ENCODE data around the gene PATL2.
"Not testable (repeated sequence)": the region's sequence is repeated elsewhere in the genome, so short reads cannot be mapped to it uniquely, and the experiment has no call there.

The PATL2 gene

DNA sequence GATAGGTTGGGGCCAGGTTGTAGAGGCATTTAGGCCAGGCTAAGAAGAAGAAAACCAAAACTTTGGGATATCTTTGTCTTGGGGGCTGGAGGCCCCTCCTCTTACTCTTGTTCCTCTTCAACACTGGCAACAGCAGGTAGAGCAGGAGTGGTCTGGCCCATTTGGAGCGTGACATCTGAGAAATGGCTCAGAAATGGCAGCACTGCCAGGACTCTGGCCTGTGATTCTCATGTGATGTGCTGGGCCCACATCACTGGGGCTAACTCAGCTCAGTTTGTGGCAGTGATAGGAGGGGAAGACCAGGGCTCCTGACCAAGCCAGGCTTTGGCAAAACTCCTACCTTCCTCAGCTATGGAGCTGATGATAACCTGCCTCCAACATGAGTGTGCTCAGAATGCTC, 18.5 kb downstream of the PATL2 start:
- no peak for DNase-seq (ENCODE audit: low read depth, low spot score)

DNA sequence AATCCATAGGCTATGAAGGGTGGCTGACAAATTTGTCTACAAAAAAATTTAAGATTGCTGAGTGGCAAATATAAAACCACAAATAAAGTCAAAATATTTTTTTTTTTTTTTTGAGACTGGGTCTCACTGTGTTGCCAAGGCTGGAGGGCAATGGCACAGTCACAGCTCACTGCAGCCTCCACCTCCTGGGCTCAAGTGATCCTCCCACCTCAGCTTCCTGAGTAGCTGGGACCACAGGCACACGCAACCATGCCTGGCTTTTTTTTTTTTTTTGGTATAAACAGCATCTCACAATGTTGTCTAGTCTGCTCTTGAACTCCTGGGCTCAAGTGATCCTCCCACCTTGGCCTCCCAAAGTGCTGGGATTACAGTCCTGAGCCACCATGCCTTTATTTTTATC, 20.9 kb downstream of the PATL2 start:
- not testable (repeated sequence) for DNase-seq (ENCODE audit: low read depth, low spot score)

DNA sequence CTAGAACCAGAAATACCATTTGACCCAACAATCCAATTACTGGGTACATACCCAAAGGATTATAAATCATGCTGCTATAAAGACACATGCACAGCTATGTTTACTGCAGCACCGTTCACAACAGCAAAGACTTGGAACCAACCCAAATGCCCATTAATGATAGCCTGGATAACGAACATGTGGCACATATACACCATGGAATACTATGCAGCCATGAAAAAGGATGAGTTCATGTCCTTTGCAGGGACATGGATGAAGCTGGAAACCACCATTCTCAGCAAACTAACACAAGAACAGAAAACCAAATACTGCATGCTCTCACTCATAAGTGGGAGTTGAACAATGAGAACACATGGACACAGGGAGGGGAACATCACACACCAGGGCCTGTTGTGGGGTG, 21.8 kb downstream of the PATL2 start:
- not testable (repeated sequence) for DNase-seq (ENCODE audit: low read depth, low spot score)

DNA sequence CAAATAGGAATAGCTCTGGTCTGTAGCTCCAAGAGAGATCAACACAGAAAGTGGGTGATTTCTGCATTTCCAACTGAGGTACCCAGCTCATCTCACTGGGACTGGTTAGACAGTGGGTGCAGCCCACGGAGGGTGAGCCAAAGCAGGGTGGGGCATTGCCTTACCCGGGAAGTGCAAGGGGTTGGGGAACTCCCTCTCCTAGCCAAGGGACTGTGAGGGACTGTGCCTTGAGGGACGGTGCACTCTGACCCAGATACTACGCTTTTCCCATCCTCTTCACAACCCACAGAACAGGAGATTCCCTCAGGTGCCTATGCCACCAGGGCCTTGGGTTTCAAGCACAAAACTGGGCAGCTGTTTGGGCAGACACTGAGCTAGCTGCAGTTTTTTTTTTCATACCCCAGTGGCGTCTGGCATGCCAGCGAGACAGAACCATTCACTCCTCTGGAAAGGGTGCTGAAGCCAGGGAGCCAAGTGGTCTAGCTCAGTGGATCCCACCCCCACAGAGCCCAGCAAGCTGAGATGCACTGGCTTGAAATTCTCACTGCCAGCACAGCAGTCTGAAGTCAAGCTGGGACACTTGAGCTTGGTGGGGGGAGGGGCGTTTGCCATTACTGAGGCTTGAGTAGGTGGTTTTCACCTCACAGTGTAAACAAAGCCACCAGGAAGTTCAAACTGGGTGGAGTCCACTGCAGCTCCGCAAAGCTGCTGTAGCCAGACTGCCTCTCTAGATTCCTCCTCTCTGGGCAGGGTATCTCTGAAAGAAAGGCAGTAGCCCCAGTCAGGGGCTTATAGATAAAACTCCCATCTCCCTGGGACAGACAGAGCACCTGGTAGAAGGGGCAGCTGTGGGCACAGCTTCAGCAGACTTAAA, 28.1 kb downstream of the PATL2 start:
- not testable (repeated sequence) for DNase-seq (ENCODE audit: low read depth, low spot score)

DNA sequence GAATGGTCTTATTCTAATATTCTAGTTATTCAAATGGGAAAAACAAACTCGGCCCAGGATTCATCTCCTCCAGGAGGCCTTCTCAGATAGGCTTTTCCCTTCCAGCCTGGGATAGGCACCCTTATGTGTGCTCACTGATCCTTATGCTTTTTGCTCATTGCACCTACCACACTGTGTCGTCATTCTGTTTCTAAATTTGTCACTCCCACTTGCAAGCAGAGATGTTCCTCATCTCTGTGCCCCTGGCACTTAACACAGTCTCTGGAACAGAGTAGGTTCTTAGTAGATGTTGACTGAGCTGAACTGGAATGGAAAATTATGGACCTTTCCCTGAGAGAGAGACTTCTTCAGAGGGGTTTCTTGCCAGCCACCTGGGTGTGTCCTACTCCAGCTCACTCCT, 28.9 kb downstream of the PATL2 start:
- no peak for DNase-seq (ENCODE audit: low read depth, low spot score)

DNA sequence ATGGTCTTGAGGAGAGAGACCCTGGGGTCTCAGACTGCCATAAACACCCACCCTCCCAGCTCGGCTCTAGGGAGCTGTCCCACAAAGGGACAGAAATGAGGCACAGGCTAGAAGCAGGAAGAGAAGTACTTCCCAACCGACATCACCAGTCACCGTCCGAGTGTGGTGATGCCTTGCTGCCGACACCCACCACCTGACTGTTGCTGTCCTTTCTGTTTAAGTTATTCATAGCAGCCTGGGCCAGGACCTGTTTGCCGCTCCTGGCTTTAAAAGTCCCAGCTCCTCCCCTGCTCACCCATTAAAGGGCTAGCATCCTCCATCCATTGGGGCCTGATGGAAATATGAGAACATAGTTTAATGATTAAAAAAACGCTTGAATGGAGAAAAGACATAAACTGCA, 34.4 kb downstream of the PATL2 start:
- DNase-seq (ENCODE audit: low read depth, low spot score): no peak

DNA sequence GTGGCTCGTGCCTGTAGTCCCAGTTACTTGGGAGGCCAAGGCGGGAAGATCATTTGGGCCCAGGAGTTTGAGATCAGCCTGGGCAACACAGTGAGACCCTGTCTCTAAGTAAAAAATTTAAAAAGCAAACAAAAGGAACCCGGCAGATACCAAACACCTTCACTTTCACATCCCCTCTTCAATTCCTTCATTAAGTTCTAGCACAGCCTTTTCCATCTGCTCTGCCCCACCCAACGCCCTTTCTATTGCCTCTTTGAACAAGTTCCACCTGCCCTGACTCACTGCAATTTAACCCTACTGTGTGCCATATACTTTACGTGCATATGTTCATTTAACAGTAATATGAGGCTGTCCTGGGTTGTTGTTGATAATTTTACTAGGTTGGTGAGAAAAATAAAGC, 35.2 kb downstream of the PATL2 start:
- DNase-seq (ENCODE audit: low read depth, low spot score): no peak

DNA sequence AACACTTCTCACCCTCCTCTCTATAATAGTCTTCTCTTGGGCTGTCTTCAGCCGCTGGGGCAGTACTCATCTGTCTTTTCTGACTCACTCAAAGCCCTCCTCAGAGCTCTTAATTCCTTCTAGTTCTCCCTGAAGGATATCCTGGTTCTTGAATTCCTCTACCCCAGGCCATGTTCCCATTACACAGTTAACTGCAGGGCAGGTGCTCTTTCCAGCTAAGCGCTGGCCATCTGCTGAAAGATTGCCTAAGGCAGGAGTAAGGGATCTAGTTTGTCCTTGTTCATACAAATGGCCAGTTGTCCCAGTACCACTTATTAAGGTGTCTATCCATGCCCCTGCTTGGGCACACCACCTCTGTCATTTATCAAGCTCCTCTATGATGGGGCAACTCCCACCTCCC, 37.5 kb downstream of the PATL2 start:
- DNase-seq (ENCODE audit: low read depth, low spot score): no peak

DNA sequence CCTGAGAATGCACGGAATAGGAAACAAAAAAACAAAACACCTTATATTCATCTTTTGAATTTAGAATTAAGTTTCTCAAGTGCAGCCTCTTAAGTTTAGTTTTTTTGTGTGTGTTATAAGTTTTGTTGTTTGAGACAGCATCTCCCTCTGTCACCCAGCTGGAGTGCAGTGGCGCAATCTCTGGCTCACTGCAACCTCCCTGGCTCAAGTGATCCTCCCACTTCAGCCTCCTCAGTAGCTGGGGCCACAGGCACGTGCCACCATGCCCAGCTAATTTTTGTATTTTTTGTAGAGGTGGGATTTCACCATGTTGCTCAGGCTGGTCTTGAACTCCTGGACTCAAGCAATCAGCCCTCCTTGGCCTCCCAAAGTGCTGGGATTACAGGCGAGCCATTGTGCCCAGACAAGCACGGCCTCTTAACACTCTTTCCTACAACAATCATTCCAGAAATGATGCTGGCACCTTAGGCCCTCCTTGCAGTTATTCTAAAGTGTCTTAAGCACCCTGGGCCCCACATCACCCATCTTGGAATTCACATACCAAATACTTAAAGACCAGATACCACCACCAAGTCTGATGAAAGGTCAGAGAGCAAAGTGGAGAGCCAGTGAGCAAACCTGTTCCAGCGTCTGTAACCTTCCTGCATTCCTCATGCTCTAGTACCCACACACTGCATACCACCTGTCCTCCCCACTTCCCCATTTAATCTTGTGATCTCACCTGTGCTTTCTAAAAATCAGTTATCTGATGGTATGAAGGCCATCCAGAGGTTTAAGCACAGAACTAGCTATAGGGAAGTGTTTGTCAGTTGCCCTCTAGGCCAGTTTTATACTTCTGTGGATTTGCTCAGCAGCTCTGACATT, 40.8 kb downstream of the PATL2 start:
- no peak for DNase-seq (ENCODE audit: low read depth, low spot score)

DNA sequence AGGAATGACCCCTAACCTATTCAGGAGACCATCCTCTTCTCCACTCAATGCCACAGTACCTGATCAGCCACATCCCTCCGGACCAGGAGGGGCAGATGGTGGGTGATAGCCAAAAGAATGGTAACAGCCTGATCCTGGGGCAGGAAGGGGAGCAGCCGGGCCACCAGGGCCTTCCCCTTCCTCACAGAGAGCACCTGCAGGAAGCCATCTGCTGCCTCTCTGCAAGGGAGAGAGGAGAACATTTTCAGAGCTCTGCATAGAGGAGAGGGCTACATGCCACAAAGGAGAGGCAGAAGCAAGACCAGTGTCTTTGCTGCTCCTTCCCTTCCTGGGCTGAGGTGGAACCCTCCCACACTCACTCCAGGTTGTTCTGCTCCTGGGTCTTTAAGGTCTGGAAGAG, 42.2 kb downstream of the PATL2 start:
- no peak for DNase-seq (ENCODE audit: low read depth, low spot score)

DNA sequence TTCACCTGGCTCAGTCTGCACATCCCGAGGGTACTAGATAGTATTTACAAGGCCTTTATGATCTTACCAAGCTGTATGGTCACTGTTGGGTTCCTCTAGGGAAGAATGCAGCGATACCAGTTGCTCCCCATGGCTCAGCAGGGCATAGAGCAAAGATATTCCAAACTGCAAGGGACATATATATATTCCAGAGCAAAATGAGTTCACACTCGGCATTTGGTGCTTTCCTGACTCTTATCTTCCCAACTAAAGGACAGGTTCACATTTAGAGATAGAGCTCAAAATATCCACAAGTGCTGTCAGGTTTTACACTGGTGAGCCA, 44.1 kb downstream of the PATL2 start:
- no peak for DNase-seq (ENCODE audit: low read depth, low spot score)

DNA sequence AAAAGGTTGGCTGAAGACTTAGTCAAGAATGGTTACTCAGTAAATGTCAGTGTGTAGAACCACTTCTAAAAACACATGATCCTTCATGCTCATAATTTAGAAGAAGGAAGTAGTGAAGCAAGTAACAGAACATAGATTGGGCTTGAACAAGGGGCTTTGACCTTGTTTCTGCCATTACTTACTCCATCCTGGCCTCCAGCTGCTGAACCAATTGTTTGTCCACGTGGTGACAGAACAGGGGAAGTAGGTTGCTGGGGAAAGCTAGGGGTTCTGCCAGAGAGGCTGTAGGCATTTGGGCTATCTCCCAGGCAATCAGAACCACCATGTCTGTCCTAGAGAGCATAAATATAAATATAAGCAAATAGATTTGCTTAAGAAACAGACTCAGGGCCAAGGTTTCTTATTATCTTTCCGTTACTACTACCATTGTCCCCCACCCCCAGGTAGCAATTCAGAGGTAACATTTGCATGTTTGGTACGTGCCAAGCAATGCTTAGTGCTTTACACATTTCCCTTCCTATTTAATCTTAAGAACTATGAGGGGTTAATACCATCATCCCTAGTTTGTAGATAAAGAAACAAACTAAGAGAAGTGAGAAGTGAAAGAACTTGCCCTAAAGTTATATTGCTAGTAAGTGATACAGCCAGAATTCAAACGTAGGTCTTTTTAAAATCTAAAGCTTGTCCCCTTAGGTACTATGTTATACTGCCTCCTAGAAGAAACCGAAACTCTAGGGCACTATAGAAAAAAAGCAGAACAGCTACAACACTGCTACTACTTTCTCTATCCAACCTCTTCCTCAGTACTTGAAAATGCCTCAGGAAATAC, 44.7 kb downstream of the PATL2 start:
- DNase-seq (ENCODE audit: low read depth, low spot score): no peak

DNA sequence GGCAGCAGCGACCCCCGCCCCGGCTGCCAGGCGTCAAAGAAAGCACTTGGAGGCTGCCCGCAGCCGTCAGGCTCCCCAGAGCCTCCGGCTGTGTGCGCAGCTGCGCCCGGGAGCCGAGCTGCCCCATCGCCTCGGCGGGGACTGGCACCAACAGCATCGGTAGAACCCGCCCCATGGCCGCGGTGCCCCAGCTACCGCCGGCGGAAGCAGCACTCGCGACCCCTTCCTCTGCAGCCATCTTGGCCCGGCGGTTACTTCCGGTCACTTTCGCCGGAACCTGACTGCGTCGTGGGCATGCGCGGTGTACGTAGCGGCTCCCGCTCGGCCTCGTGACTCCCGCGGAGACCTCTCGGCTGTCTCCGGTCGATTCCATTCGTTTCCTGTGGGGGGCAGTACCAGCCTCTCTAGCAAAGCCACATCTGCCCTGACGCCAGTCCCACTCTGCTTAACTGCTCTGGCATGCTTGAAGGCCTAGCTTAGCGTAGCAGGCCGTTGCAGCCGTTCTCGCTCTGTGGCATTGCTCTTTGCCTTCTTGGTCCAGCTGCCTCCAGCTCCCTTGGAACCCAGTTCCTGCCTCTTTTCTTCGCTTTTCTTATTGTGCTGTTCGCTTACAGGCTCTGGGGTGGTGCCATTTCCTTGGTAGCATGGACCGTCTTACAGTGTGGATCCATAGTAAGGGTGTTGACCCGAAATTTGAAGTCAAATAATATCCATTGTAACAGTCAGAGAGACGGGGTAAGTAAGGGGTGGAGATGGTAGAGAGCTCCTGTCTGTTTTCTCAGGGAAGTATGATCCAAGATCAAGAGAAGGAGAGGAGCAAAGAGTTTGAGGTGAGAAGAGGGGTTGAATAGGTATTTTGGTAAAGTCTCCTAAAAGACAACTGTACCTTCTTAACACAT, 47.5 kb downstream of the PATL2 start, which contains the start of gene SPG11:
SPG11 (minus strand) TSS at position 253 of the 899 bp plus-strand sequence; CDS start at position 238, 15 bp downstream.
- DNase-seq (ENCODE audit: low read depth, low spot score): peak; percentile 94

DNA sequence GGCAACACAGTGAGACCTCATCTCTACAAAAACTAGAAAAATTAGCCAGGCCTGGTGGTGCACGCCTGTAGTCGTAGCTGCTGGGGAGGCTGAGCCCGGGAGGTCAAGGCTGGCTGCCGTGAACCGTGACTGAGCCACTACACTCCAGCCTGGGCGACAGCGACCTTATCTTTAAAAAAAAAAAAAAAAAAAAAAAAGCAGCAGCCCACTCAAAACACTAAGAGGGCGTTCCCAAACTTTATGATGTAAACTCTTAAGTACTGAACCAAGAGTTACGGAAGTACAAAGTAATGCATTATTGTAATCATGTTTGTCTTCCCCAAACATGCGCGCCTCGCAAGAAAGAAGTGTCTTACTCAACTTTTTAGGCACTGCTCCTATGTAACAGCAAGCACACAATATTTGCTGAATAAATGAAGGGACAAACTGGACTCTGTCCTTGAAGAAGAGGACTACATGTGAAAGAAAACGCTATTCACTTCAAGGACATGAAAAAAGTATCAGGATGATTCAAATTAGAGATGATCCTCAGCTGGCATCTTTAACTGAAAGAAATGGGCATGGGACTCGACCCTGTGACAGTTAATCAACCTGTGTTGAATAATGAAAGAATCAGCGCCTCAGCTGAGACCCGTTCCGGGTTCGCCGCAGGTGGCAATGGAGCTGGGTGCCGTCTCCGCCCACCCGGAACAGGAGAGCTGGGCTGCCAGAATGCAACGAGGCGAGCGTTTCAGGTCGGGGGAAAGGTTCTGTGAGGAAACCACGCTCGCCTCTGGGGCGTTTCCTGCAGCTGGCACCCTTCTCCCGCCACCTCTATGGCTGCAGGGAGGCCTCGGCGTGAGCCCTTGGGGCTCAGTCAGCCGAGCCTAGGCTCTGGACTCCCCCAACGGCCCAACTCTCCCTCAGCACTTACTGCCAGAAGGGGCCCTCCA, 48.4 kb downstream of the PATL2 start:
- peak; percentile 72 for DNase-seq (ENCODE audit: low read depth, low spot score)

DNA sequence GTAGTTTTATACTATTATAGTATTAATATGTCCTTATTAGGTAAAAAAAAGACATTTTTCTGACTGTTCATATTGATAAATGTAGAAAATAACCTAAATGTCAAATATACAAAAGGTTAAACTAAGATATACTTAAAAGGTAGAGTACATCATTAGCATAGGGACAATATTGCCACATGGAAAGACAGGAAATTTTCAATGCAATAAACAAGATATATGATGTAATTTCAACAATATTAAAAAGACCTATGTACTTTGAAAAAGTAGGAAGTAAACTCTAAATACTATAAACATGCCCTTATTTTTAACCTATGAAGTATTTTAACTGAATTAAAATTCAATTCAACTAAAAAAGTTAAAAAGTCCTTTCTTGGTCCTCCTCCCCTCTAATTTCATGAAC, 49.5 kb downstream of the PATL2 start:
- no peak for DNase-seq (ENCODE audit: low read depth, low spot score)

DNA sequence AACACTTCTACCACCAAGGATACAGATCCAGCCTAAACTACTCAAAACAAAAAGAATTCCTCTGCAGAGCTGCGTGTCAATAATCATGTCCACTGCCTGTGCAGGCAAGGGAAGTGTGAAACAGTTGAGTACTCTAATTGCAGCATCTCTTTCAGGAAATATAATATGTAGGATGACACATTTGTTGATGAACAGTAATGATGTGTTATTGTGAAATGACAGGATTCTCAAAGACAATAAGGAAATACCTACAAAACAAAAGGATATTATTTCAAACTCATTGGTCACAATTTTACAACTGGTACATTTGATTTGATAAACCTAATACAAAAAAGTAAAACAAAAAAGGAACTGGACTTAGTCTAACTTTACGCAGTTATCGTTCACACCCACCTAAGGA, 52.1 kb downstream of the PATL2 start:
- no peak for DNase-seq (ENCODE audit: low read depth, low spot score)

DNA sequence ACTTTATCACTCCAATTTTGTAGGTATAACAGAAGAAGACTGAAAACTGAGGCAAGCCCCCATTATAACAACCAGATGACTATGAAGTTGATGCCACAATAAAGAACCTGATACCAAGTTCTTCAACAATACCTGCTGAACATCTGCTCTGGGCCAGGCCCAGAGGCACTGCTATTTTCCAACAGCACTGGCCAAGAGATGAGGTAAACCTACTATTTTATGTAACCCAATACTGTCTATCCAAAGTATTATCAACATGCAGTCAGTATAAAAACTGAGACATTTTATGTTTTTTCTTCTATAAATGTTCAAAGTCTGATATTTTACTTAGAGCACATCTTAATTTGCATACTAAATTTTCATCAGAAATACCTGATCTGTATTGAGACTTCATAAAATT, 53.7 kb downstream of the PATL2 start:
- no peak for DNase-seq (ENCODE audit: low read depth, low spot score)

DNA sequence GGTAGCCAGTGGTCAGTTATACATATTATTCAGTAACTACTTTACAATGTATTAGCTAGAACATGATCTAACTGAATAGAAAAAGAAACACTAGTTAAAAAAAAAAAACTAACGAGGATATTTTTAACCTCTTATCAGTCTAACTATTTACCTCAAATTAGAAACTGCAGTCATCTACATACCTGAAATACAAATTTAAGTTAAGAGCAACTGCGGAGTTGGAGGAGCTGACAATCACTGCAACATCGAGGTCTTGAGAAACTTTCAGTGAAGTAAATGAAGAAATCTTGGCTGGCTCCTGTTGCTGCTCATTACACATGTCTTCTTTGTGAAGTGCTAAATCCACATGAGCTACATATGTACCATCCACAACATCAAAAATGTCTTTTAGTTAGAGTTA, 54.2 kb downstream of the PATL2 start:
- DNase-seq (ENCODE audit: low read depth, low spot score): no peak

DNA sequence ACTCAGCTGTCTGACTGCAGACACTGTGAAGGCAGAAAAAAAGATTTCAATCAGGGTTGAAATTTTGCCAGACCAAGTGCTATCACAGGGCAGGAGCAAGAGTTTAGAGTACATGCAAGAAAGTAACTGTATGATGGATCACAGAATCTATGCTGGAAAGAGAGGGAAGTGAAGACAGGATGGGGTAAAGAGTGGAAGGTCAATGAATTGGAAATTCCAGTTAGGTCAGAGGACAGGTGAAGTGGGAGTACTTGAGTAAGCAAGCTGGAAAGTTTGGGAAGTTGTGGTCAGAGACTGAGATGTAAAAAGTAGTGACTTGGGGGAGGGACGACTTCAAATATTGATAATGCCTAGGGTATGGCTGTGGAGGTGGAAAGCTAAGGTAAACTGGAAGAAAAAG, 54.8 kb downstream of the PATL2 start:
- no peak for DNase-seq (ENCODE audit: low read depth, low spot score)

DNA sequence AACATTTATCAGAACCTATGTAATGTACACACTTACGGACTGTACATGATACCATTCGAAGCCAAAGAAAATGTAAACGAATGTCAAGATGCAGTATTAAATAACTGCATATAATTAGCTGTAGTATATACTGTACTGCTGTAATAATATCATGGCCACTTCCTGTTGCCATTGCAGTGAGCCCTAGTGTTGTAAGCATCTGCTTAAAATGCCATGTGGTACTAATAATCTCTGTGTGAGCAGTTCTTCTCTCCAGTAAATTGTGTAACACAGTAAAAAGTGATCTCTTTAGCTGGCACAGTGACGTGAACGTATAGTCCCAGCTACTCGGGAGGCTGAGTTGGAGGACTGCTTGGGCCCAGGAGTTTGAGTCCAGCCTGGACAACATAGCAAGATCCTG, 56.3 kb downstream of the PATL2 start:
- no peak for DNase-seq (ENCODE audit: low read depth, low spot score)

Data from activated naive CD8-positive, alpha-beta T cell treated with anti-CD3 and anti-CD28 coated beads, Interleukin-2, amount 50 U/mL, for 16 hours (primary cell).